Parathyroid adenoma (tissue), 2 donors: ENCODE results near the gene CYTL1.

Experiments
- H2AFZ ChIP-seq: fragments of 300-600 bp; sonication (generic); one replicate; pipeline ENCODE4 v1.7.0; 2017; ENCODE audit warnings: antibody characterized with exemption, mild to moderate bottlenecking
- H3K27ac ChIP-seq: fragments of 300-600 bp; sonication (generic); one replicate; pipeline ENCODE4 v1.7.0; 2017
- H3K27me3 ChIP-seq: fragments of 300-600 bp; sonication (generic); one replicate; pipeline ENCODE4 v1.7.0; 2017; ENCODE audit warnings: low read length; ENCODE audit not compliant: control insufficient read depth, insufficient read depth
- H3K36me3 ChIP-seq: fragments of 300-600 bp; sonication (generic); one replicate; pipeline ENCODE4 v1.7.0; 2017; ENCODE audit warnings: low read length; ENCODE audit not compliant: control insufficient read depth, insufficient read depth
- H3K4me1 ChIP-seq: fragments of 300-600 bp; sonication (generic); one replicate; pipeline ENCODE4 v1.7.0; 2017; ENCODE audit warnings: control low read depth
- H3K4me2 ChIP-seq: fragments of 300-600 bp; sonication (generic); one replicate; pipeline ENCODE4 v1.7.0; 2017; ENCODE audit warnings: low read length
- H3K4me3 ChIP-seq: fragments of 300-600 bp; sonication (generic); one replicate; pipeline ENCODE4 v1.7.0; 2017; ENCODE audit warnings: low read depth, low read length
- H3K79me2 ChIP-seq: fragments of 300-600 bp; sonication (generic); one replicate; pipeline ENCODE4 v1.7.0; 2017; ENCODE audit warnings: control low read depth
- H3K9ac ChIP-seq: fragments of 300-600 bp; sonication (generic); one replicate; pipeline ENCODE4 v1.7.0; 2017; ENCODE audit warnings: mild to moderate bottlenecking
- H3K9me3 ChIP-seq: fragments of 300-600 bp; sonication (generic); one replicate; pipeline ENCODE4 v1.7.0; 2017; ENCODE audit warnings: low read length; ENCODE audit not compliant: control insufficient read depth
- CTCF ChIP-seq: fragments of 300-600 bp; sonication (generic); IDR thresholded peaks from one replicate; pipeline ENCODE4 v1.7.0; 2017; ENCODE audit warnings: antibody characterized with exemption, mild to moderate bottlenecking
- donor health status: primary hyperparathyroidism.

Gene CYTL1

GRCh38 chr4:4991541-4992099 lies 27.6 kb downstream of the CYTL1 start:
- TF ChIP-seq CTCF = no peak
- H3K9me3 ChIP-seq = no peaks in the 10 kb centered on the region
- H3K27me3 ChIP-seq = no peaks in the 10 kb centered on the region
- no peak overlapping the region for H2AFZ ChIP-seq
- H3K79me2 ChIP-seq = no peaks in the 10 kb centered on the region
- H3K4me1 ChIP-seq = no peaks in the 10 kb centered on the region
- H3K9ac ChIP-seq = no peak overlapping the region
- no peak overlapping the region for H3K4me3 ChIP-seq
- H3K27ac ChIP-seq = no peak overlapping the region
- no peak overlapping the region for H3K4me2 ChIP-seq
- no peaks in the 10 kb centered on the region for H3K36me3 ChIP-seq

- H3K9me3 ChIP-seq = no peaks in the 10 kb centered on the region
- H3K4me1 ChIP-seq = no peaks in the 10 kb centered on the region
- TF ChIP-seq CTCF = no peak
- H3K79me2 ChIP-seq = no peaks in the 10 kb centered on the region
- no peak overlapping the region for H3K4me2 ChIP-seq
- no peak overlapping the region for H2AFZ ChIP-seq
- H3K4me3 ChIP-seq = no peak overlapping the region
- H3K9ac ChIP-seq = no peak overlapping the region
- no peak overlapping the region for H3K27ac ChIP-seq
- no peaks in the 10 kb centered on the region for H3K36me3 ChIP-seq
- H3K27me3 ChIP-seq = no peaks in the 10 kb centered on the region
Measured at GRCh38 chr4:4990857-4991540, 28.3 kb downstream of the CYTL1 start.

DNA sequence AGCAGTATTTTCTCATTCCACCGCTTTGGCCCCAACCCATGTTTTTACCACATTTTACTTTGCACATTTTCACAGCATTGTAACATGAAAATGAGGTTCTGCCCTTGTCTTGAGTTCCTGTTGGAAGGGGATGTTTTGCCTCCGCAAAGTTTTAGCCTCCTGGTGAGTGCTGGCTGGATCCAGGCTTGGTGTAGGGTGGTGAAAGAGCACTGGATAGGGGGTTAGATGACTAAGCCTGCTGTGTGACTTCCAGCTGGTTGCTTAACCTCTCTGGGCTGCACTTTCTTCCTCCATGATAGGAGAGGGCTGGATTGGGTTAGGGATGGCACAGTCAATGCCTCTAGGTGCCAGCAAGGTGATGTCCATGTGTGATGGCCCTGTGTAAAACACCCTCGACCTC lies 28.9 kb downstream of the CYTL1 start:
- Histone ChIP-seq H3K79me2 (no peaks in the 10 kb centered on the region), H3K9ac (no peak overlapping the region), H3K36me3 (no peaks in the 10 kb centered on the region), H3K27me3 (no peaks in the 10 kb centered on the region), H3K4me2 (no peak overlapping the region), H3K27ac (no peak overlapping the region), H3K9me3 (no peaks in the 10 kb centered on the region), H3K4me1 (no peaks in the 10 kb centered on the region), H3K4me3 (no peak overlapping the region), H2AFZ (no peak overlapping the region)
- no peak for TF ChIP-seq CTCF

- Histone ChIP-seq H3K4me2 (no peak overlapping the region), H2AFZ (no peak overlapping the region), H3K4me1 (no peaks in the 10 kb centered on the region), H3K79me2 (no peaks in the 10 kb centered on the region), H3K27ac (no peak overlapping the region), H3K27me3 (no peaks in the 10 kb centered on the region), H3K9ac (no peak overlapping the region), H3K4me3 (no peak overlapping the region), H3K9me3 (no peaks in the 10 kb centered on the region), H3K36me3 (no peaks in the 10 kb centered on the region)
- TF ChIP-seq CTCF = no peak
Measured at GRCh38 chr4:4989083-4989622, 30.1 kb downstream of the CYTL1 start.

- H3K4me3 ChIP-seq = no peak overlapping the region
- no peak for TF ChIP-seq CTCF
Measured at GRCh38 chr4:4987656-4988055, 31.6 kb downstream of the CYTL1 start.

More at GRCh38 chr4:4987656-4988055, 31.6 kb downstream of the CYTL1 start:
- Histone ChIP-seq H3K79me2 (no peaks in the 10 kb centered on the region), H3K9me3 (no peaks in the 10 kb centered on the region), H3K4me1 (no peaks in the 10 kb centered on the region), H3K9ac (no peak overlapping the region), H3K4me2 (no peak overlapping the region), H2AFZ (no peak overlapping the region), H3K27ac (no peak overlapping the region), H3K36me3 (no peaks in the 10 kb centered on the region), H3K27me3 (no peaks in the 10 kb centered on the region)
